ENCODE measurements around the gene EXT2. TPM values are rescaled to one million over a fixed set of nuclear protein-coding genes. Genes with fewer than 3 reads are reported as not detected.

EXT2 gene
- total RNA-seq, 1 experiment from 2014 or later, result 77.0 TPM

GRCh38 chr11:44143987-44144909 is 48.8 kb downstream of the EXT2 start:
- no peaks in the 10 kb centered on the region for H3K79me2 ChIP-seq (ENCODE audit: low read length)
- no peak overlapping the region for H2AFZ ChIP-seq (ENCODE audit: low read length)
- H3K4me2 ChIP-seq (ENCODE audit: low read length), result peak overlapping the region; percentile 80
- intact Hi-C loops (cut with micrococcal nuclease), result loop anchor here (5.0 kb wide), 1 partner anchor 183 kb away; no protein-coding TSS in a partner anchor
- H4K20me1 ChIP-seq (ENCODE audit: low read length), result peaks cover 18% of the 10 kb centered on the region
- H3K27me3 ChIP-seq (ENCODE audit: low read length), result no peaks in the 10 kb centered on the region
- POLR2A ChIA-PET (ENCODE audit: unreplicated experiment), result interaction anchor here (0.6 kb wide), 1 partner anchor 41 kb away, joined by 3 read pairs; no protein-coding TSS in a partner anchor
- ATAC-seq (peak; percentile 60), DNase-seq (peak; percentile 95)
- H3K9ac ChIP-seq (ENCODE audit: low read length), result peak overlapping the region; percentile 24; the same call in 1 of the 2 replicates
- peak overlapping the region; percentile 45; the same call in 1 of the 2 replicates for H3K4me3 ChIP-seq (ENCODE audit: low read length)
- H3F3A ChIP-seq (ENCODE audit: low read length, unreplicated experiment), result peaks cover 5% of the 10 kb centered on the region
- TF ChIP-seq EZH2 (IDR thresholded peaks at IDR 0.05; ENCODE audit: low read length, unreplicated experiment) (no peak), CTCF (conservative IDR thresholded peaks at IDR 0.05; ENCODE audit: low read depth, low read length) (no peak), EZH2phosphoT487 (IDR thresholded peaks at IDR 0.05; ENCODE audit: borderline replicate concordance, low read length) (no peak)
- BruUV-seq (replicated peaks), result no TSS peak
- no peaks in the 10 kb centered on the region for H3K36me3 ChIP-seq (ENCODE audit: low read depth, low read length)
- H3K9me3 ChIP-seq (ENCODE audit: low read length), result no peaks in the 10 kb centered on the region
- H3K9me2 ChIP-seq (replicated peaks; ENCODE audit: low read length), result no peaks in the 10 kb centered on the region
- CTCF ChIA-PET, result interaction anchor here (2.2 kb wide), 1 partner anchor 11 kb away, joined by 6 read pairs; no protein-coding TSS in a partner anchor
- H3K27ac ChIP-seq (ENCODE audit: low read length), result peak overlapping the region; percentile 87
- H3K4me1 ChIP-seq (ENCODE audit: insufficient read depth, low read length), result peaks cover 54% of the 10 kb centered on the region

GRCh38 chr11:44145011-44145775 is 49.7 kb downstream of the EXT2 start:
- ChIA-PET CTCF (interaction anchor here (0.5 to 2.2 kb wide), 2 partner anchors 12 to 156 kb away, joined by 6 to 10 read pairs; no protein-coding TSS in a partner anchor), POLR2A (ENCODE audit: unreplicated experiment) (no interaction called here)
- peak; percentile 9 for DNase-seq
- no peaks in the 10 kb centered on the region for H3K9me2 ChIP-seq (replicated peaks; ENCODE audit: low read length)
- H4K20me1 ChIP-seq (ENCODE audit: low read length), result peaks cover 11% of the 10 kb centered on the region
- H3K4me3 ChIP-seq (ENCODE audit: low read length), result no peak overlapping the region
- H3K79me2 ChIP-seq (ENCODE audit: low read length), result no peaks in the 10 kb centered on the region
- intact Hi-C loops (cut with micrococcal nuclease), result no loop called here
- H3K9ac ChIP-seq (ENCODE audit: low read length), result no peak overlapping the region
- TF ChIP-seq CTCF (conservative IDR thresholded peaks at IDR 0.05; ENCODE audit: low read depth, low read length) (no peak), EZH2 (IDR thresholded peaks at IDR 0.05; ENCODE audit: low read length, unreplicated experiment) (no peak), EZH2phosphoT487 (IDR thresholded peaks at IDR 0.05; ENCODE audit: borderline replicate concordance, low read length) (no peak)
- no peak for ATAC-seq
- no peaks in the 10 kb centered on the region for H3K36me3 ChIP-seq (ENCODE audit: low read depth, low read length)
- H2AFZ ChIP-seq (ENCODE audit: low read length), result no peak overlapping the region
- no peaks in the 10 kb centered on the region for H3K9me3 ChIP-seq (ENCODE audit: low read length)
- H3K4me2 ChIP-seq (ENCODE audit: low read length), result peak overlapping the region; percentile 80
- H3K4me1 ChIP-seq (ENCODE audit: insufficient read depth, low read length), result peaks cover 45% of the 10 kb centered on the region
- BruUV-seq (replicated peaks), result no TSS peak
- peaks cover 4% of the 10 kb centered on the region for H3F3A ChIP-seq (ENCODE audit: low read length, unreplicated experiment)
- H3K27ac ChIP-seq (ENCODE audit: low read length), result peak overlapping the region; percentile 87
- H3K27me3 ChIP-seq (ENCODE audit: low read length), result no peaks in the 10 kb centered on the region
